ENCODE measurements around the gene OTUD4.

Gene OTUD4

DNA sequence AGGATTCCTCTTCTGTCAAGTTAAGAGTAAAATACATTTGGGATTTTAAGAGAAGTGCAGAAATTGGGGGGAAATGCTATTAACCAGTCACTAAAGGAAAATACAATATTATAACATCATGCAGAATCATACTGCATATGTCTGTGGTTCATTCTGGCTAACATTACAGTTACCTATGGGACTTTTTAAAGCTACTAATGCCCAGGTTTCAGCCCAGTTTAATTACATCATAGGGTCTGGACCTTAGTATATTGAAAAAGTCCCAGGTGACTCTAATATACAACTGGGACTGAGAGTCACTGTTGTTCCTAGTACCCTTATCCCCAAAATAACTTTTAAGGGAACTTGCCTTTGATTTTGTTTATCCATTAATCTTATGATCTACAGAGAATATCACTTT lies 72.3 kb downstream of the OTUD4 start:
- DNase-seq (ENCODE audit: low read depth): no peak

DNA sequence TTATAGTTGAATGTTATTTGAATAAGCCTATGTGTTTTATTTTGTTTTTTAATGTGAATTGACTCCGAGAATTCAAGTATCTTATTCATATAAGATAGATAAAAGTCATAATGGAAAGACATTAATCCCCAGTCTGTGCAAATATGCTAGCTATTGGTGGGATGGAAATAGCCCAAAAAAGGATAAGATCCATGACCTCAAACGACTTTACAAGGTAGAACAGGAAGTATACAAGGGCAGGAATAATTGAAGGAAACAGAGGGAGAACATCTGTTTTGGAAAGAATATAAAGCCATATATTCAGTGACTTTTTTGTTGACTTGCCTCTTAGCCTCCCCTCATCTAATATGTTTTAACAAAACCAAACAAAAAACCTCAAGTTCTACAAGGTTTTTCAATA lies 73.3 kb downstream of the OTUD4 start:
- DNase-seq (ENCODE audit: low read depth): no peak

DNA sequence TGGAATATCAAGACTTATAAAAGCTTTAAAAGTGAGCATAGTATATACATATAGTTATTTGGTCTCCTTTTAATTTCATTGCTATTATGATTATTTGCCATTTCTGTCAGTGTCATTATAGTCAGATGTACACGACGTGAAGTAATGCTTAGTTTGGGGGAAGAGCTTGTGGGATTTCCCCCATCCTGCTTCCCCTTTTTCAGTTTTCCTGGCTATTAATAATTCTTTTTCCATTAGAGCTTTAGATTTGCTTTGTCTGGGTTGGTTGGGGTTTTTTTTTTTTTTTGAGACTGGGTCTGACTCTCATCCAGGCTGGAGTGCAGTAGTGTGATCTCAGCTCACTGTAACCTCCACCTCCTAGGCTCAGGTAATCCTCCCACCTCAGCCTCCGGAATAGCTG lies 76.9 kb downstream of the OTUD4 start:
- no peak for DNase-seq (ENCODE audit: low read depth)

DNA sequence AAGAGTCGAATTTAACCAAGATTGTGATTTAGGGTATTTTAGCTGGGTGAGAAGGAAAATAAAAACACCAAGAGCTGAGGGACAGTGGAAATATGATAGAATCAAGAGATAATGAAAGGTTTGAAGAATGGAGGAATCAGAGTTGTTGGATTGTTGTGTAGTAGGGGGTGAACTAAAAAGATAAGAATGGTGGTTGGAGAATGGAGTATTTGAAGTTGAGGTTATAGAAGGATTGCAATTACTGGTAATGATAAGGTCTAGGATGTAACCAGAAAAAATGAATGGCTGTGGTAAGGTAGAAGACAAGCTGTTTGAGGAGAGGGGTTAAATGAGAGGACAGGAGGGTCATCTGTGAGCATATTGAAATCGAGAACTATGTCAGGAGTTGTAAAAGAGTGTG lies 77.8 kb downstream of the OTUD4 start:
- DNase-seq (ENCODE audit: low read depth): no peak

DNA sequence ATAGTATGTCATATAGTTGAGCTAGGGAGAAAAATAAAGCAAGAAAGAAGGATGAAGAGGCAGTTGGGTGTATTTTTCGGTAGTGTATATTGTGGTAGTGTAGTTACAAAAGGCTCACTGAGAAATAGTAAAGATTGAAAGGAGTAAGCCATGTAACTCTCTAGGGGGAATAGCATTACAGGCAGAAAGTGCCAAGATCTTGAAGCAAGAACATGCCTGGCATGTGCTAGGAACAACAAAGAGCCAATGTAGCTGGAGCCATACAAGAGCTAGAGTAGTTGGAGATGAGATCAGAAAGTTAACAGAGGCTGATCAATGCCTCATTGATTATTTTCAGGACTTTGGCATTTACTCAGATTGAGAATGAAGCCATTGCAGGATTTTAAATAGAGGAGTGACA lies 79.3 kb downstream of the OTUD4 start:
- no peak for DNase-seq (ENCODE audit: low read depth)

DNA sequence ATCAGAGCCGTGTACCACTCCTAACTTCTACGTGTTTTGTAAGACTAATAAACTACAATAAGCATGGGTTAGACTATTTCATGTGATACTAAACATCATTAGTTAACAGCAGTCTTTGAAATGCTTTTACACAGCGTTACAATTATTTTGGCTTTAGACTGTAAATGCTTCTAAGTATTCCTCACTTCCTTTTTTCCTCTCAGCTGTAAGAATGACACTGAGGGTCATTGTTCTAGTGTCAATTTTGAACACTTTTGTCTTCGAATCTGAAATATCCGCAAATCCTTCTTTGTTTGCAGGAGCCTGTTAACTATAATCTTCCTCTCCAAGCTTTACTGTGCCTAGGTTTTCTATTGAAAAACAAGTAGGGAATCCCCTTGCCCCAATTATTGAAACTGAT lies 80.7 kb downstream of the OTUD4 start:
- DNase-seq (ENCODE audit: low read depth): no peak

DNA sequence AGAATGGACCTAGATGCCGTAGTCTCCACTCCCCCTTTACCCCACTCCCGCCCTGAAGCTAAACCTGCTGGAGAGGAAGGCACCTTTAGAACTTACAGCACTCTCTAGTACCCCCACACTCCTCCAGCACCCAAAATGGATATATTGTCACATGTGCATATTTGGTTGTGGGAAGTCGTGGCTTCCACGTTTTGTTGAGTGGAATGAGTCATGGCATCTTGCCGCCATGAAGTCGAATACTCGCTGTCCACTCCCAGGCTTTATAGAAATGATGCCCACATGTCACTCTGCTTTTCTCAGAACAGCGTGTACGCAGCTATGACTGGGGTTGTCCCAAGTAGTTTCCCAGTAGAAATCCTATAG lies 81.7 kb downstream of the OTUD4 start:
- DNase-seq (ENCODE audit: low read depth): peak; percentile 20

DNA sequence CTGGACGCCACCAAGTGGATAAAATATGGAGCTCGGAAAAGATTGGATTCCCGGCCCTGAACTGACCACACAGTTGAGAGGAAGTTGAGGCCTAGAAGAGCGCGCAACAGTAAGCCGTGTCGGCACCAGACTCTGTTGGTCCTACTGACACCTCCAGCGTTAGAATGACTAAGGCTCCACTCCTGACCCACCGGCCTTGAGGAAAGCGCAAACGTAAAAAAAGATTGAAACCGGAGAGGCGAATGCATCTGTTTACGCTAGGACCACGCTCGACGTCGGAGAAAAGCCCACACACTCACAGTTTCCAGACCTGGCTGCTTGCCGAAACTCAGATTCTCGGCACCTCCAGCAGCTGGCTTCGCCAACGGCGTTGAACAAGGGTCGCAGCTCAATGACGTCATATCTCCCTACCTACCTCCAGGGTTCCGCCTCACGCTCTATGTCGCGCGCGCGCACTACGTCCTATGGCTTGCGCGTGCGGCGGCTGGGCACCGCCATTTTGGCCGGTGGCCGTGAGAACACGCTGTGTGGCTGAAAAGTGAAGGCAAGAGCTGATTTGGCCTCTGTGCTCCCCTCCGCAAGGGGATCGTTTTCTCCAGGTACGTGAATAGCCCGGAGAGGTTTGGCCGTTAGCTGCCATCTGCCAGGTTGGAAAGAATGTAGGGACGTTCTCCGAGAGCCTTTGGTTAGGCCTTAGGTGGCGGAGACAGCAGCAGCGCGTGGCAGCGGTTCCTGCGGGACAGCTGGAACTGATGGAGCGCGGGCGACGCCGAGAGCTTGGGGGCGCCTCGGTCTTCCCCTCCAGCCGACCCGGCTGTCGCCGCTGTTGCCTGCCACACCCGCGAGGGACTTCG lies 82.3 kb downstream of the OTUD4 start, which contains the start of the genes ABCE1 and ANAPC10:
Gene ABCE1 (plus strand): TSS at position 491 of the 854 bp plus-strand sequence. CDS start 6,102 bp downstream, outside the sequence.
Gene ANAPC10 (minus strand): TSS at position 376 of the 854 bp plus-strand sequence. CDS start 2,097 bp downstream, outside the sequence.
- peak; percentile 96 for DNase-seq (ENCODE audit: low read depth)

DNA sequence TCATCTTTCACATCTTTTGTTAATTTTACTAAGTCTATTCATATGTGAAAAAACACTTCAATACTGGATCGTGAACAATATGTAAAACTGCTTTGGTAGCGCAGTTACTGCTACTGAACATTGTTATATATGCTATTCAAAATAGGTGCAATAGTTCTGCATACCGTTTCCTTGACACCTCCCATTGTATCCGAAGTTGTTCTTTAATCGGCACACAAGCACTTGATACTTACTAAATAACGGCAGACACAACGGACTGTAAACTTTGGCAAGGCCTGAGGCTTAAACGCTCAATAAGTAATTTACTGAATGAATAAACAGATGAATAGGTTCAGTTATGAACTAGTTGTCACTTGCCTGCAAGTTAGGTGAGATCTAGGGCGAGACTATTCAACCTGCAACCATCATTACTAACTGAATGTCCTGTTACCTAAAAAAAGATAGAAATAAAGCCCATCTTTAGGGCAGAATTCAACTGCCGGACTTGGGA lies 83.0 kb downstream of the OTUD4 start:
- no peak for DNase-seq (ENCODE audit: low read depth)

DNA sequence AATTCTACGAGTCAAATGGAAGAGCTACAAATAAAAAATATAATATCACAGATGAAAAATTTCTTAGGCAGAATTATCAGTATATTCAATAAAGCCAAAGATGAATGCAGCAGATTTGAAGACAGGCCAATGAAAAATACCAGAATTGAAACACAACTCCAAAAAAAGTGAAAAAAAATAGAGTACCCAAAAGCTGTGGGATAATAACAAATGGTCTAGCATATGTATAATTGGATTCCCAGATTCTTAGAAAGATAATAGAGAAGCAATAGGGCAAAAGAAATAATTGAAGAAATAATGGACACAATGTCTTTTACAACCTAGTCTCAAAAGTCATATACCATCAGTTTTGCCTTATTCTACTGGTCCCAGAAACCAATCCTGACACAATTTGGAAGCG lies 86.8 kb downstream of the OTUD4 start:
- no peak for DNase-seq (ENCODE audit: low read depth)

DNA sequence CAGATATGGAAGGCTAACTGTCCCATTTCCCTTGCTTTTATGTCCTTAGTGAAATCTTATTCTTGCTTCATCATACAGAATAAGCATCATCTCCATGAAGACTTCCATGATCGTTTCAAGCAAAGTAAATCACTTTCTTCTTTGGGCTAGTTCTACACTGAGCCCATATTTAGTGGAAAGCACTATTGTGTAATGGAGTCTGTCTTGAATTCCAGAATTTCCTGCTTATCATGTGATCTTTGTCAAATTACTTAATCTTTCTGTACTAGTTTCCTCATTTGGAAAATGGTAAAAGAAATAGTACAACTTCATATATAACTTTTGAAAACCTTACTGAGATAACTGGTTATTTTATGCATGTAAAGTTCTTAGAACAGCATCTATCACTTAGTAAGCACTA lies 90.0 kb downstream of the OTUD4 start:
- DNase-seq (ENCODE audit: low read depth): no peak

DNA sequence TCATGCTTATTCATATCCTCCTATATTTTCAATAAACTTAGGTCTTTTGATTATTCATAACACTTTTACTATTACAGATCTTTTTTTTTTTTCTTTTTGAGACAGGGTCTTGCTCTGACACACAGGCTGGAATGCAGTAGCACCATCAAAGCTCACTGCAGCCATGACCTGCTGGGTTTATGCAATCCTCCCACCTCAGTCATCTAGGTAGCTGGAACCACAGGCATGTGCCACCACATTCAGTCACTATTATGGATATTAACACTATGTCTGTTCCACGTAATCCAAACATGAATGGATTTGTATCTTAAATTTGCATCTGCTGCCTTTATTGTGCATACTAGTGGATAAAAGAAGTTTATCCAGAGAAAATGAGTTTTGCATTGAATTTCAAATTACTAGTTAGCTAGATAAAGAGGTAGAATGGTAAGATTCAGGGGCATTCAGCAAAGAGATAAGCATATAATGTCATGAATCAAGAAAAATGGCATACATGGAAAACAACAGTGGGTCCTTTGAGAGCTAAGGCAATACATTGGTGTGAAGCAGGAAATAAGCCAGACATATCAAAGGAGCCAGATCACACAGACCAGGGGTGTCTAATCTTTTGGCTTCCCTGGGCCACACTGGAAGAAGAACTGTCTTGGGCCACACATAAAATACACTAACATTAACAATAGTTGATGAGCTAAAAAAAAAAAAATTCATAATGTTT lies 96.3 kb downstream of the OTUD4 start:
- no peak for DNase-seq (ENCODE audit: low read depth)
